NCI-H2081 (cell line): ENCODE measurements around the gene KRT77.

Experiments
- DNase-seq, 2 experiments: peaks; one replicate each; lab custom pipeline; 2025; lab: John Stamatoyannopoulos, UW

The KRT77 gene

DNA sequence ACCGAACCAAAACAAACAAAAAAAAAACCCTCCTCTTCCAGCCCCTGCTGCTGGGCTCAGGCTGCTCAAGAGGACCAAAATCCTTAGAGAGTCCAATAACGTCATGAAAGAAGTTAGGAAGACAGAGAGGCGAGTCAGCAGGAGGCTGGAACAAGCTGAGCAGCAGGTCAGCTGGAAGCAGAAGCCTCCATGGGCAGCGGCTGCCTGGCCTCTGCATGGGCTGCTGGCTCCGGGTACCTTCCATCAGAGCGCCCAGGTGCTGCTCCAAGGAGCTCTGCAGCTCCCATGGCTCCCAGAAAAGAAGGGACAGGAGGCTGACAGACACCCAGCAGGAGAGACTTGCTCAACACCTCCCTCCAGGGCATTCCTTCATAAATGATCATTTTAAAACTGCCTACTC, 48.1 kb downstream of the KRT77 start:
- no peak for DNase-seq

DNA sequence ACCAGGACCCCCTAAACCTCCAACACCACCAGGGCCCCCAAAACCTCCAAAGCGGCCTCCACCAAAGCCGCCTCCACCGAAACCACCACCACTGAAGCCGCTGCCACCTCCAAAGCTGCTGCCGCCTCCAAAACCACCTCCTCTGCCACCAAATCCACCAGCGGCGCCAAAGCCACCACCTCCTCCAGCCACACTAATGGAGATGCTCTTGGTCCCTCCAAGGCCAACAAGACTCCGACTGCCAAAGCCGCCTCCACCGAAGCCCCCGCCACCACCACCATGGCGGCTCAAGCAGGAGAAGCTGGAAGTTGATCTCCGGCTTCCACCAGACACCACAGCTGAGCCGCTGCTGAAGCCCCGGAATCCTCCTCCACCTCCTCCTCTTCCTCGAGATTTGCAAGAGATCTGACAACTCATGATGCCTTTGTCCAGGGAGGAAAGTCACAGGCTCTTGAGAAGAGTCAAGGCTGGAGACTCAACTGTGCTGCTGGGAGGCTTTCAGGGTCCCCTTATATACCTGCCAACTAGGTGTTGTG, 51.5 kb downstream of the KRT77 start, which contains the start of gene KRT2:
TSS of gene KRT2 (minus strand) at position 486 of the 536 bp plus-strand sequence. CDS start at position 417, 69 bp downstream.
- no peak for DNase-seq

DNA sequence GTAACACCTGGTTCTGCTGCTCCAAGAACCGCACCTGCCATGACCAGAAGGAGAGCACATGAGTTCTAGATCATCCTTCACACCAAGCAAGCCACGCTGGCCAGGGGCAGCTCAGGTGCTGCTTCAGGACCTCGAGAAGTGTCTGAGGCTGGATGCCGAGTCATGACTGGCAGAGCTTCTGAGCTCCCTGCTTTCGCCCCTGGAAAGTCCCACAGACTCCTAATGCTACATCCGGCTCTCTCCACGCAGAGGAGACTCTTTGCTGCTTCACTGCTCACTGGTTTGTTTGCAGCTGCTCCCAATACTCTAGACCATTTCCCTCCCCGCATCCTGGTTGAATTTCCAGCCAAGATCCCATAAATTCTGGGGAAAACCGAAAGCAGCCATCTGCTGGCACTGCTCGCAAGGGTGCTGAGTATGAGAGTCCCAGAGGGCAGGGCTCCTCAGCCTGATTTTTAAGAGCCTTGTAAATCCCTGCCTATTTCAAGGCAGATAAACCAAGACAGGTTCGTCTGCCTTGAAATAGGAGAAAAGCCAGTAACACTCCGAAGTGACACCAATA, 52.7 kb downstream of the KRT77 start:
- DNase-seq: no peak

DNA sequence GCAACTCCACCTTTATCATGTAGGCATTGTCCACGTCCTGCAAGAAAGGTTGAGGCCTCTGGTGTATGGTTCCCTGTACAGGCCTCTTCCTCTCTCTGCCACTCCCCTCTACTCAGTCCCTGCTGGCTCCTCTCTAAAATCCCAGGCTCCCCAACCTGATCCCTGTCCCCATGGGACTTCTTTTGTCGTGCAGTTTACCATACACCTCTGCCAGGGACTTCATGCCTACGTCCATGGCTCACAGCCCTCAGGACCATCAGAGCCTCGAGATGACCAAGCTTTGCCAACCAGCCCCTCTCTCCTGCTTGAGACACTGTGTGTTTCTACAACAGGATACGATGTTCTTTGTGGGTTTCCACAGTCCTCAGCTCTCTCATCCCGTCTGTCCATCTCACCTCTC, 54.3 kb downstream of the KRT77 start:
- DNase-seq: no peak

DNA sequence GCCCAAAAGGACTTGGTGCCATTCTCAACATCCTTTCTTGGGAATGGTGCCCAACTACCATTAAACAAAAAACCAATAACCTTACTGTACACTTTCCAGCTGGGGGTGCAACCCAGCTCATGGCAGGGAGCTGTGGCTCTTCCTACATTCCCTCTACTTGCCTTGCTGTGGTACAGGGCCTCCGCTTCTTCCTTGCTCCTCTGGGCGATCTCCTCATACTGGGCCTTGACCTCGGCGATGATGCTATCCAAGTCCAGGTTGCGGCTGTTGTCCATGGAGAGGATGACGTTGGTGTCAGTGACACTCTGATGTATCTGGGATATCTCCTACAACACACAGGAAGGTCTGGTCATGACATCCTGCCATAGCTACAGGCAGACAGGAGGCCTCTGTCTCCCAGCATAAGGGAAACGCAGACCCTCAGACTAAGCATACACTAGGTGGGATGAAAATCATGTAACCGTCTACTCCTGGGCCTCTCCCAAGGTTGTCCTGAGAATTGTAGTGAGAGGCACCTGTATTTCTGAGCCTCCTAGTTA, 55.2 kb downstream of the KRT77 start:
- DNase-seq: no peak

DNA sequence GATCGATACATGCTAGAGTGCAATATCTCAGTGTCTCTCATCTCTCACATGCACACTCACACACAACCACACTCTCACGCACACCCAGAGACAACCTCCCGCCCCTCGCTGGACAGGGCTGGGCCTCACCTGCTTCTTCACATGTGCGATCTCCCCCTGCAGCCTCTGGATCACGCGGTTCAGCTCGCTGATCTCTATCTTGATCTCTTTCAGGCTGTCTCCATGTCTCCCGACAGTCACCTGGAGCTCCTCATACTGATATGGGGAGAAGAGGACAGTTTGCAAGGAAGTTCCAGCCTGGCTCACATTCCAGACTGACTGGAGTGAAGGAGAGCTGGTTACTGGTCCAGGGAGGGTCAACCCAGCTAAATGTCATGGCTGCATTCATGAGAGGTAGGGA, 55.7 kb downstream of the KRT77 start:
- DNase-seq: no peak

DNA sequence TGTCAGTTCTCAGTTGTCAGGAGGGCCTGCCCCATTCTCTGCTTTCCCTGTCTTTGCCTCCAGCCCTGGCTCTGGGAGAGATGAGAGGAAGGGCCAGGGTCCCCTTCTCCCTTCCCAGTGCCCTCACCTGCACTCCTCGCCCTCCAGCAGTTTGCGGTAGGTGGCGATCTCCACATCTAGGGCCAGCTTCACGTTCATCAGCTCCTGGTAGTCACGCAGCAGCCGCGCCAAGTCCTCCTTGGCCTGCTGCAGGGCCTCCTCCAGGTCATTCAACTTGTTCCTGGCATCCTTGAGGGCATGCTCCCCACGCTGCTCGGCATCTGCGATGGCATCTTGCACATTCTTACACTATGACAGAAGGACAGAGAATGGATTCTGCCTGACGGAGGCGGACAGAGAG, 56.7 kb downstream of the KRT77 start:
- no peak for DNase-seq

DNA sequence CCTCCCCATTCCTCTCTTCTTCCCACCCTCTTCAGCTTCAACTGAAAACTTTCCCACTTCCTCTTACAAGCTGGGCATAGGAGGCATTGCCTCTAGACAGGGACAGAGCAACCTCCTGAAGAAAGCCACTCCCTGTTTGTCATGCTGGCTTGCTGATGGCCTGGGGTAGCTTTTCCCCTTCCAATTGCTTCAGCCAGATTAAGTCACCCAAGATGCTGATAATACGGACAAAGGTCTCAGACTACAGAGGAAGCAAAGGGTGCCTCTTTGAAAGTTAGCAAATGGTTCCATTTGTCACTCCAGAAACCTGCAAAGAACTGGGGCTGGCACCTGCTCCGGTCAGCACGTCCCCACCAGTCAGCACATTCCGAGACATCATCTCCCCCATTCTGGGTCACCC, 57.3 kb downstream of the KRT77 start:
- DNase-seq: no peak

DNA sequence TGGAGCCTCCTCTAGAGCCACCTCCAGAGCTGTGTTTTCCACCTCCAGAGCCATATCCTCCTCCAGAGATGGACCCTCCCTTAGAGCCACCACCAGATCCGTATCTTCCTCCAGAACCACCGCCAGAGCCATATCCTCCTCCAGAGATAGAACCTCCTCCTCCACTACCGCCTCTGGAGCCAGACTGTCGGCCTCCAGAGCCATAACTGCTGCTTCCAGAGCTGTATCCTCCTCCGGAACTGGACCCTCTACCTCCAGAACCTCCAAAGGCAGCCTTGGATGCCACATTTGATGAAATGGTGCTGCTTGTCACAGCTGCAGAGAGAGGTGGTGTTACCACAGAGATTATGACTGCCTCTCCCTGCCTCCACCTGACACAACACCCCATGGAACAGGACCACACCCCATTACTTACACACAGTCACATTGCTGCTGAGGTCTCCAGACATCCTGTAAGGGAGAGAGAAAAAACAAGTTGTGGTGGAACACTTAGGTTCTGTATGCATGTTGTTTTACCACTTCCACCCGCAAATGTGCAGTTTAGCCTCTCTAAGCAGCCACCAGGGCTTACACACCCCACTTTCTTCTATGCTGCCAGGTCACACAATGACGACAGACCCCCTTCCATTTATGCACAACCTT, 58.1 kb downstream of the KRT77 start:
- DNase-seq: no peak

DNA sequence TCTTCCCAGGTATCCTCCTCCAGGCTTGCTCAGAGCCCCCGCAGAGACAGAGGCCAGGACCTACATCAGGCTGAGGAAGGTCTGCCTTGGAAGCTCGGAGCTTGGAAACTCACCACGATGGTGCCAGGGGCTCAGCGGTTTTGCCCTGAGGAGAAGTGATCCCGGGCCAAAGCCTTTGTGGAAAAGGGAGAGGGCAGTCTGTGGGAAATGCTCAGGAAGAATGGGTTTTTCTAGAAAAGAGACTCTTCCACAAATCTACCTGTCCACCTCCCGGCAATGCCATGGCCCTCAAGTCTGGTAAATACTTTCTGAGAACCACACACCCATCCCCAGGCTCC, 59.3 kb downstream of the KRT77 start:
- DNase-seq: no peak

DNA sequence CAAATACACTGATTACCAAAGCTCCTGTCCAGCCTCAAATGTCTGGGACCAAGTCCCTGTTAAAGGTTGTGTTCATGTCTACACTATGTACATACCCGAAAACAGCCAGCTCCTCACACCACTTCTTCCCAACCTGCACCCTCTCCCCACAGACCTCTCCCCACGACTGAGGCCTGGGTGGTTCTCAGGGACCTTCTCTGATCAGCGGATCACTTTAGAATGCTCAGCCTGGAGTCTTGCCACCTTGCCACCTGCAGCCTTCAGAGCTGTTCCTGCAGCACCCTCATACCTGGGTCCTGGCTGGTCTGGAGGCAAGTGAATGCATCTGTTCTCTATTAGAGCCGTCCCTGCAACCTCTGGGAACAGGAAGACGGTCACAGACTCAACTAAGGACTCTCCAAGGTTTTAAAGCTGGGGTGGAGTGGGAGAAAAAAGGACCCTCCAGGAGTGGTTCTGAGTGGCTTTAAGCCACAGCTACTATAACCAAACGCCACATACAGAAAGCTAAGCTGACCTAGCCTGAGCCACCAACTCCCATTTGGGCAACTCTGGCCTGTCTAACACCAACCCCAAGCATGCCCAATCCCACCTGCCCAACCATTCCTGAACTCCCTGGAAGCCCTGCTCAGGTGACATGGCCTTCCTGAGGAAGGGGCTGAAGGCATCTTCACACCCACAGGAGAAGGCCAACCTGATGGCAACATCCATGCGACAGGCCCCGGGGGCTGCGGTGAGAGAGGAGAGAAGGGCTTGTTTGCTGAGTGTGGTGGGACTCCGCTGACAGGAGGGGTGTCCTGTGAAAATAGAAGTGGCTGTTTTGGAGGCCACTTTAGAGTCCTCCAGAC, 59.9 kb downstream of the KRT77 start:
- no peak for DNase-seq

DNA sequence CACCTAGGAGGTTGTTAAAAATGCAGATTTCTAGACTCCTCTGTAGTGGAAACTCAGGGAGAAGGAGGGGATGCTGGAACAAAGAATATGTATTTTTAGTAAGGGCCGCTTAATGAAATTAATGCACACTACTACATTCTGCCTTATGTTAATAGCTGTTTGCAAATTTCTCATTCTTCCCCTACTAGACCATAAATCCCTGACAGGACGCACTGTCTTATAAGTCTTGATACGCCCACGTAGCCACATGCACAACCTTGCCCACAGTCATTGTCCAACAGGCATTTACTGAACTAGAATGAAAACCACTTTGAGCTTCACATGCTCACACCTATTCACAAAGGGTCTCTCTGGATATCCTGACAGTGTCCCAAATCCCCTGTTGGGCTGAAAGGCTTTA, 61.9 kb downstream of the KRT77 start:
- no peak for DNase-seq
